Chondrocyte (in vitro differentiated cells): ENCODE measurements around the gene NUP188. TPM values are rescaled to one million over a fixed set of nuclear protein-coding genes. Genes with fewer than 3 reads are reported as not detected.
A peak's percentile ranks its signal among the peaks of the same experiment; 100 is the strongest.

ENCODE experiments used
- DNase-seq: peaks from one replicate; pipeline ENCODE4 v3.0.0; 2021; ENCODE audit warnings: mixed read lengths, low spot score
- H3K27ac Mint-ChIP-seq: one replicate; pipeline ENCODE4 v1.8.0; 2021; ENCODE audit warnings: mild to moderate bottlenecking, moderate library complexity, mixed read lengths; ENCODE audit not compliant: unreplicated experiment
- H3K27me3 Mint-ChIP-seq: 2 replicates; pipeline ENCODE4 v1.8.0; 2021; ENCODE audit warnings: low read depth, mixed read lengths
- H3K36me3 Mint-ChIP-seq: 2 replicates; pipeline ENCODE4 v1.8.0; 2021; ENCODE audit warnings: low read depth, mixed read lengths
- H3K4me1 Mint-ChIP-seq: 2 replicates; pipeline ENCODE4 v1.8.0; 2021; ENCODE audit warnings: low read depth, mild to moderate bottlenecking, mixed read lengths
- H3K4me3 Mint-ChIP-seq: one replicate; pipeline ENCODE4 v1.8.0; 2021; ENCODE audit warnings: mild to moderate bottlenecking, moderate library complexity, mixed read lengths; ENCODE audit not compliant: unreplicated experiment
- H3K9me3 Mint-ChIP-seq: 2 replicates; pipeline ENCODE4 v1.8.0; 2021; ENCODE audit warnings: low read depth, mixed read lengths
- total RNA-seq: library from RNA; stranded (reverse); gene quantifications from 3 replicates; pipeline ENCODE4 v1.2.1, GENCODE V29; 2021
- TF ChIP-seq, protein P1 (sequence below): fragments of 200-600 bp; sonication (generic); IDR thresholded peaks from 2 replicates; pipeline ENCODE4 v1.5.0; 2021; ENCODE audit warnings: antibody characterized with exemption, mild to moderate bottlenecking, moderate library complexity

The NUP188 gene
- total RNA-seq, 1 donor from 2014 or later, result 36.0 TPM

DNA sequence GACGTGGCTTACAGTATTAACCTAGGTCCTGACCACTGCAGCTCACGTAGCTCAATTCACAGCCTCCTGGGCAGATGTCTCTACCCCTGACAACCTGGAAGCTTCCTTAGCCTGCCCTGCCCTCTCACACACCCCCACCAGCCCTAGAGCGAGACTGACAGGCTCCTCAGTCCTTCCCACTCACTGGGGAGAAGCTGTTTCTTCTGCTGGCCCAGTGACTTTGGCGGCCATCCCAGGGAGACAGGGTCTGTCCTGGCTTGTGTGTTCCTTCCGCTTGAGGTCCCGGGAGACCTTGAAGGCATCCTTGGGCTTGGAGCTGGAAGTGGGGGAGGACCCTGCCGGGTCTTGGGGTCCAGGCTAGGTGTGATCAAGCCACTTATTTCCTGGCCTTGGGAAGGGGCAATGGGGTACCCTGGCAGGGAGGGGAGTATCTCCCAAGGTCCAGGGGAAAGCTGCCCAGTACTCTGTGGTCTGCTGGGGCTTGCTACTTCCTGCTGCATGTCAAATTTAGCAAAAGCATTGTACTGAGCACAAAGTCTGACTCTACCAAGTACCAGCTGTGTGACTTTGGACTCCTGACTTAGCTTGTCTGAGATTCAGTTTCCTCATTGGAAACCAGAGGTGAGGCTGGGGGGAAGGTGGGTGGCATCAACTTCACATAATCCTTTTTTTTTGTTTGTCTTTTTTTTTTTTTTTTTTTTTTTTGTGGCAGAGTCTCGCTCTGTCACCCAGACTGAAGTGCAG lies 90.8 kb downstream of the NUP188 start:
- Mint-ChIP-seq H3K36me3 (peaks cover 4% of the 10 kb centered on the region), H3K4me3 (peak overlapping the region; percentile 96), H3K4me1 (peaks cover 27% of the 10 kb centered on the region), H3K9me3 (no peaks in the 10 kb centered on the region), H3K27ac (no peak overlapping the region), H3K27me3 (no peaks in the 10 kb centered on the region)
- DNase-seq, result no peak
- TF ChIP-seq, protein P1, sequence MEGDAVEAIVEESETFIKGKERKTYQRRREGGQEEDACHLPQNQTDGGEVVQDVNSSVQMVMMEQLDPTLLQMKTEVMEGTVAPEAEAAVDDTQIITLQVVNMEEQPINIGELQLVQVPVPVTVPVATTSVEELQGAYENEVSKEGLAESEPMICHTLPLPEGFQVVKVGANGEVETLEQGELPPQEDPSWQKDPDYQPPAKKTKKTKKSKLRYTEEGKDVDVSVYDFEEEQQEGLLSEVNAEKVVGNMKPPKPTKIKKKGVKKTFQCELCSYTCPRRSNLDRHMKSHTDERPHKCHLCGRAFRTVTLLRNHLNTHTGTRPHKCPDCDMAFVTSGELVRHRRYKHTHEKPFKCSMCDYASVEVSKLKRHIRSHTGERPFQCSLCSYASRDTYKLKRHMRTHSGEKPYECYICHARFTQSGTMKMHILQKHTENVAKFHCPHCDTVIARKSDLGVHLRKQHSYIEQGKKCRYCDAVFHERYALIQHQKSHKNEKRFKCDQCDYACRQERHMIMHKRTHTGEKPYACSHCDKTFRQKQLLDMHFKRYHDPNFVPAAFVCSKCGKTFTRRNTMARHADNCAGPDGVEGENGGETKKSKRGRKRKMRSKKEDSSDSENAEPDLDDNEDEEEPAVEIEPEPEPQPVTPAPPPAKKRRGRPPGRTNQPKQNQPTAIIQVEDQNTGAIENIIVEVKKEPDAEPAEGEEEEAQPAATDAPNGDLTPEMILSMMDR, result no peak

DNA sequence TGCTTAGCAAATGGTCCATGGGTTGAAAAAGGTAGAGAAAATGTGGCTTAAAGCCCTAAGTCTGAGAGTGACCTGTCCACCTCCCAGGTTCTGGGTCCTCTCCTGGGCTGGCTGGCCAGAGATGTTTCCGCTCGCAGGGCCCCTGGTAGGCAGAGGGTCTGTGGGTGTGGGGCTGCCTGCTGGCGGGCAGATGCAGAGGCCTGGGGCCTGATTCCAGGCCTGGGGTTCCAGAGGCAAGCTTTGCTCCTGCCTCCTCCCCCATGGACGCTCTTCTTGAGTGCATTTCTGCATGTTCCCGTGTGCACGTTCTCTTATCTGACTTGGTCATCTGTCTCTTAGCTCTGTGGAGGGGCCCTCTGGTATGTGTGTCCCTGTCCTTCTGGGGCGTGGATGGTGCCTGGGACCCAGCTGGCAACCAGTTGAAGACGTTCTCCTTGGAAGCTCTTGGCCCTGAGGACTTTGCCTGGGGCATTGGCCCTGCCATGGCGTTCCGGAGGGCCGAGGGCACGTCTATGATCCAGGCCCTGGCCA lies 92.7 kb downstream of the NUP188 start:
- H3K4me1 Mint-ChIP-seq, result peaks cover 27% of the 10 kb centered on the region
- no peaks in the 10 kb centered on the region for H3K9me3 Mint-ChIP-seq
- peaks cover 4% of the 10 kb centered on the region for H3K36me3 Mint-ChIP-seq
- H3K4me3 Mint-ChIP-seq, result no peak overlapping the region
- TF ChIP-seq, protein P1, result no peak
- H3K27me3 Mint-ChIP-seq, result no peaks in the 10 kb centered on the region
- DNase-seq, result no peak
- H3K27ac Mint-ChIP-seq, result no peak overlapping the region

DNA sequence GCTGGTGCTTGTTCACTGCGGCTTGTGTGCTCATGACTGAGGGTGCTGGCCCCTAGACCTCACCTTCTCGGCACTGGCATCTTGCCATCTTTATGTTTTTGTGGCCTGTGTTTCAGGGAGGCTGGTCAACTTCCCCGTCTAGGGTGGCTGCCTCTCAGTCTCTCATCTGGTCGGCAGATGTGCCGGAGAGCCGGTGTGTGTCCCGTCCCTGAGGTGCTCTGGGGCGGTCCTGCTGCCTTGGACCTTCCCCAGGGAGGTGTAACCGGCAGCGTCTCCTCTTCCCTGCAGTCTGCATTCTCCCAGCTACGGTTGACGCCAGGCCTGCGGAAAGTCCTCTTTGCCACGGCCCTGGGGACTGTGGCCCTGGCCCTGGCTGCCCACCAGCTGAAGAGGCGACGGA lies 94.5 kb downstream of the NUP188 start:
- Mint-ChIP-seq H3K36me3 (peaks cover 4% of the 10 kb centered on the region), H3K9me3 (no peaks in the 10 kb centered on the region), H3K27me3 (no peaks in the 10 kb centered on the region), H3K27ac (no peak overlapping the region), H3K4me3 (no peak overlapping the region), H3K4me1 (peaks cover 20% of the 10 kb centered on the region)
- TF ChIP-seq, protein P1, result no peak
- no peak for DNase-seq

DNA sequence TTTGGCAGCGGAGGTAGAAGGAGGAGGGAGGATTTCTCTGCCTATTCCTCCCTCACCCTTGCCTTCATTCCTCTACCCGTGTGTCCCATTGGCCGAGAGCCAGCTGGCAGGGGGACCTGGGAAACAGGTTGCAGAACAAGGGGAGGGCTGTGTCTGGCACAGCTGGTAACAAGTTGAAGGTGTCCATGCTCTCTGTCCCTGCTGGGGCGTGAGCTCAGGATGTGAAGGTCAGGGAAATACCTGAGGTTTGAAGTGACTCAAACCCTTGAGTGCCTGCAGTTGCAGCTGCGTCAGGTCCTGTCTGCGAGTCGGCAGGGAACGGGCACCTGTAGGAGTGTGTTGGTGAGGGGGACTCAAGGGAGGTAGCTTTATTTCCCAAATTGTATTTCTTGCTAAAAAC lies 105.1 kb downstream of the NUP188 start:
- no peak overlapping the region for H3K4me3 Mint-ChIP-seq
- H3K27ac Mint-ChIP-seq, result no peak overlapping the region
- TF ChIP-seq, protein P1, result no peak
- H3K27me3 Mint-ChIP-seq, result no peaks in the 10 kb centered on the region
- no peak for DNase-seq
- no peaks in the 10 kb centered on the region for H3K9me3 Mint-ChIP-seq
- H3K36me3 Mint-ChIP-seq, result peaks cover 9% of the 10 kb centered on the region
- no peaks in the 10 kb centered on the region for H3K4me1 Mint-ChIP-seq

DNA sequence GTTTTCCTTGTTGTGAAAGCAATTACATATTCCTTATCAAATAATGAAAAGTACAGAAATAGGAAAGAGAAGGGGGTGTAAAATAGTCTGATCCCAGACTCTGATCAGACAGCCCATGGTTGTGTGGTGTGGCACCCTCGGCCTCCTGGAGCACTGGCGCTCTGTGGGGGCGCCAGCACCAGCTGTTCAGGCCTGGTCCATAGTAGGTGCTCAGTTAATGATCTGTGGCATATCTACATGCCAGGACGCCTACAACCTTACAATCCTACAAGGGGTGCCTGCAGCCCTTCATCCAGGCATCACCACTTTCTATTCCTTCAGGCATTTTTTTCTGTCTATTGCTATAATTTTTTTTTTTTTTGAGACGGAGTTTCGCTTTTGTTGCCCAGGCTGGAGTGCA lies 105.5 kb downstream of the NUP188 start:
- H3K9me3 Mint-ChIP-seq, result no peaks in the 10 kb centered on the region
- H3K4me3 Mint-ChIP-seq, result no peak overlapping the region
- TF ChIP-seq, protein P1, result no peak
- DNase-seq, result no peak
- H3K4me1 Mint-ChIP-seq, result no peaks in the 10 kb centered on the region
- H3K27me3 Mint-ChIP-seq, result no peaks in the 10 kb centered on the region
- H3K36me3 Mint-ChIP-seq, result peaks cover 9% of the 10 kb centered on the region
- no peak overlapping the region for H3K27ac Mint-ChIP-seq
